ENCODE results near the gene NINL.

- no peak for TF ChIP-seq POLR2A (IDR thresholded peaks at IDR 0.05)
- TF ChIP-seq, protein P1, sequence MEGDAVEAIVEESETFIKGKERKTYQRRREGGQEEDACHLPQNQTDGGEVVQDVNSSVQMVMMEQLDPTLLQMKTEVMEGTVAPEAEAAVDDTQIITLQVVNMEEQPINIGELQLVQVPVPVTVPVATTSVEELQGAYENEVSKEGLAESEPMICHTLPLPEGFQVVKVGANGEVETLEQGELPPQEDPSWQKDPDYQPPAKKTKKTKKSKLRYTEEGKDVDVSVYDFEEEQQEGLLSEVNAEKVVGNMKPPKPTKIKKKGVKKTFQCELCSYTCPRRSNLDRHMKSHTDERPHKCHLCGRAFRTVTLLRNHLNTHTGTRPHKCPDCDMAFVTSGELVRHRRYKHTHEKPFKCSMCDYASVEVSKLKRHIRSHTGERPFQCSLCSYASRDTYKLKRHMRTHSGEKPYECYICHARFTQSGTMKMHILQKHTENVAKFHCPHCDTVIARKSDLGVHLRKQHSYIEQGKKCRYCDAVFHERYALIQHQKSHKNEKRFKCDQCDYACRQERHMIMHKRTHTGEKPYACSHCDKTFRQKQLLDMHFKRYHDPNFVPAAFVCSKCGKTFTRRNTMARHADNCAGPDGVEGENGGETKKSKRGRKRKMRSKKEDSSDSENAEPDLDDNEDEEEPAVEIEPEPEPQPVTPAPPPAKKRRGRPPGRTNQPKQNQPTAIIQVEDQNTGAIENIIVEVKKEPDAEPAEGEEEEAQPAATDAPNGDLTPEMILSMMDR (IDR thresholded peaks at IDR 0.05 in 8 of 11, conservative IDR thresholded peaks at IDR 0.05 in 3 of 11) = no peak
Observed at GRCh38 chr20:25608774-25609173, 23.4 kb upstream of the NINL start.

Measured in spleen (tissue), 7 donors.